Measurements from ENCODE around the gene RTP4.
A peak's percentile ranks its signal among the peaks of the same experiment; 100 is the strongest.
"Not testable (repeated sequence)": the region's sequence is repeated elsewhere in the genome, so short reads cannot be mapped to it uniquely, and the experiment has no call there.

RTP4 gene

GRCh38 chr3:187375581-187375980 is 7.4 kb downstream of the RTP4 start:
- no peak for DNase-seq

GRCh38 chr3:187377842-187378241 is 9.7 kb downstream of the RTP4 start:
- no peak for DNase-seq

GRCh38 chr3:187382609-187383151 is 14.5 kb downstream of the RTP4 start:
- DNase-seq: no peak

GRCh38 chr3:187383246-187383645 is 15.1 kb downstream of the RTP4 start:
- DNase-seq: no peak

- no peak for DNase-seq
Measured at GRCh38 chr3:187385296-187385695, 17.1 kb downstream of the RTP4 start.

GRCh38 chr3:187396661-187397060 is 28.5 kb downstream of the RTP4 start:
- no peak for DNase-seq

GRCh38 chr3:187398955-187399354 is 30.8 kb downstream of the RTP4 start:
- peak; percentile 91 for DNase-seq

GRCh38 chr3:187400756-187401155 is 32.6 kb downstream of the RTP4 start:
- DNase-seq: no peak

GRCh38 chr3:187401856-187402255 is 33.7 kb downstream of the RTP4 start:
- no peak for DNase-seq

GRCh38 chr3:187403768-187404288 is 35.6 kb downstream of the RTP4 start:
- DNase-seq: no peak

GRCh38 chr3:187406927-187407326 is 38.7 kb downstream of the RTP4 start:
- no peak for DNase-seq

- DNase-seq: not testable (repeated sequence)
Measured at GRCh38 chr3:187411991-187412781, 44.0 kb downstream of the RTP4 start.
